Measurements from ENCODE around the gene CELF2.
"Not testable (repeated sequence)": the region's sequence is repeated elsewhere in the genome, so short reads cannot be mapped to it uniquely, and the experiment has no call there.

CELF2 gene

GRCh38 chr10:10994360-10994759 lies 23.3 kb upstream of the CELF2 start:
- H3K36me3 ChIP-seq (ENCODE audit: control insufficient read depth, insufficient read depth, low read length), result no peaks in the 10 kb centered on the region
- H3K4me2 ChIP-seq (ENCODE audit: low read length), result no peak overlapping the region
- H3K4me3 ChIP-seq (ENCODE audit: low read depth, low read length), result no peak overlapping the region
- H3K4me1 ChIP-seq, result no peaks in the 10 kb centered on the region
- H3K9ac ChIP-seq, result no peak overlapping the region
- no peak for TF ChIP-seq CTCF (IDR thresholded peaks at IDR 0.05)
- H3K9me3 ChIP-seq (ENCODE audit: control insufficient read depth, low read length), result no peaks in the 10 kb centered on the region
- no peak overlapping the region for H3K27ac ChIP-seq
- no peak overlapping the region for H2AFZ ChIP-seq
- H3K79me2 ChIP-seq, result no peaks in the 10 kb centered on the region
- H3K27me3 ChIP-seq (ENCODE audit: control insufficient read depth, insufficient read depth, low read length), result no peaks in the 10 kb centered on the region

- H3K9ac ChIP-seq, result no peak overlapping the region
- no peaks in the 10 kb centered on the region for H3K27me3 ChIP-seq (ENCODE audit: control insufficient read depth, insufficient read depth, low read length)
- H3K4me1 ChIP-seq, result no peaks in the 10 kb centered on the region
- H3K79me2 ChIP-seq, result no peaks in the 10 kb centered on the region
- H3K4me3 ChIP-seq (ENCODE audit: low read depth, low read length), result no peak overlapping the region
- no peak overlapping the region for H3K4me2 ChIP-seq (ENCODE audit: low read length)
- H2AFZ ChIP-seq, result no peak overlapping the region
- no peak overlapping the region for H3K27ac ChIP-seq
- no peaks in the 10 kb centered on the region for H3K9me3 ChIP-seq (ENCODE audit: control insufficient read depth, low read length)
- no peak for TF ChIP-seq CTCF (IDR thresholded peaks at IDR 0.05)
- H3K36me3 ChIP-seq (ENCODE audit: control insufficient read depth, insufficient read depth, low read length), result no peaks in the 10 kb centered on the region
Observed at GRCh38 chr10:10995120-10995519, 22.6 kb upstream of the CELF2 start.

- H2AFZ ChIP-seq, result no peak overlapping the region
- no peaks in the 10 kb centered on the region for H3K36me3 ChIP-seq (ENCODE audit: control insufficient read depth, insufficient read depth, low read length)
- H3K4me2 ChIP-seq (ENCODE audit: low read length), result no peak overlapping the region
- no peak overlapping the region for H3K9ac ChIP-seq
- TF ChIP-seq CTCF (IDR thresholded peaks at IDR 0.05), result no peak
- H3K79me2 ChIP-seq, result no peaks in the 10 kb centered on the region
- H3K27me3 ChIP-seq (ENCODE audit: control insufficient read depth, insufficient read depth, low read length), result no peaks in the 10 kb centered on the region
- no peak overlapping the region for H3K27ac ChIP-seq
- H3K9me3 ChIP-seq (ENCODE audit: control insufficient read depth, low read length), result no peaks in the 10 kb centered on the region
- H3K4me1 ChIP-seq, result no peaks in the 10 kb centered on the region
- H3K4me3 ChIP-seq (ENCODE audit: low read depth, low read length), result no peak overlapping the region
Observed at GRCh38 chr10:10996966-10997620, 20.6 kb upstream of the CELF2 start.

- H3K27me3 ChIP-seq (ENCODE audit: control insufficient read depth, insufficient read depth, low read length); H3K4me1 ChIP-seq; H3K79me2 ChIP-seq; H3K9ac ChIP-seq; H3K4me2 ChIP-seq (ENCODE audit: low read length); H3K36me3 ChIP-seq (ENCODE audit: control insufficient read depth, insufficient read depth, low read length); H3K4me3 ChIP-seq (ENCODE audit: low read depth, low read length); H3K27ac ChIP-seq; H3K9me3 ChIP-seq (ENCODE audit: control insufficient read depth, low read length); H2AFZ ChIP-seq: not testable (repeated sequence)
Observed at GRCh38 chr10:10999501-10999900, 18.2 kb upstream of the CELF2 start.

- Histone ChIP-seq H3K9ac (no peak overlapping the region), H3K4me2 (ENCODE audit: low read length) (no peak overlapping the region), H3K27ac (no peak overlapping the region), H2AFZ (no peak overlapping the region), H3K27me3 (ENCODE audit: control insufficient read depth, insufficient read depth, low read length) (no peaks in the 10 kb centered on the region), H3K79me2 (no peaks in the 10 kb centered on the region), H3K4me1 (no peaks in the 10 kb centered on the region), H3K9me3 (ENCODE audit: control insufficient read depth, low read length) (no peaks in the 10 kb centered on the region), H3K4me3 (ENCODE audit: low read depth, low read length) (no peak overlapping the region), H3K36me3 (ENCODE audit: control insufficient read depth, insufficient read depth, low read length) (no peaks in the 10 kb centered on the region)
- TF ChIP-seq CTCF (IDR thresholded peaks at IDR 0.05), result no peak
Observed at GRCh38 chr10:11002485-11002884, 15.2 kb upstream of the CELF2 start.

Measured in parathyroid adenoma (tissue), 2 donors.